ENCODE measurements around the gene DAPK2.

DAPK2 gene

DNA sequence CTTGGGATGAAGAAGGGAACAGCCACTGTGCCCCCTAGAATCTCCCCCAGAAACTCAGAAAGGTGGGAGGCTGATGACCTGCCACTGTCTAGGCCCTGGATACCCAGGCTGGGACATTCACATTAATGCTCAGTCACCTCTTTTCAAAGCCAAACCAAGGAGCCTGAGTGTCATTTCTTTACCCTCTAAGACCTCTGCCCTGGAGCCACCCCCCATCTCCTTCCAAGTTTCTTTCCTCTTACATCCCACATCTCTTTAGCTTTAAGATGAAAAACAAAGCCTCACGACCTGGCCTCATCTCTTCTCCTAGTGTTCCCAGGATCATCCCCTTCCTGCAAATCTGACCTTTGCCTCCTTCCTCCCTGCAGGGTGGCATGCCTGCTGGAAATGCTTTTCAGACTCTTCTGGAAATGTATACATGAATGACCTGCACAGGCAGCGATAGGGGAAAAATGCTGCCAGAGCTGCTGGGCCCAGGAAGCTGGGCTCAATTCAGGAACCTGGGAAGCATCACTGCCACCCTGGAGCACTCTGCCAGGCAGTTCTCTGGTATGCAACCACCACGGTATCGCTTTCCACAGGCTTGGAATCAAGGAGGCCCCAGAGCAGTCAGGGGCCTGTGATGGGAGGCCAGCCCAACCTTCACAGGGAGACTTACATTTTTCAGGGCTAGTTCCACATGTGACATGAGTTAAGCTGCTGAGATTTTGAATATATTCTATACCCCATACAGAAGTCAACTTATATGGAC lies 67.6 kb downstream of the DAPK2 start:
- CTCF ChIA-PET = interaction anchor here (2.3 kb wide), 1 partner anchor 33 kb away, joined by 7 read pairs; no protein-coding TSS in a partner anchor
- H3K27ac Mint-ChIP-seq = no peak overlapping the region
- no peaks in the 10 kb centered on the region for H3K9me3 Mint-ChIP-seq

DNA sequence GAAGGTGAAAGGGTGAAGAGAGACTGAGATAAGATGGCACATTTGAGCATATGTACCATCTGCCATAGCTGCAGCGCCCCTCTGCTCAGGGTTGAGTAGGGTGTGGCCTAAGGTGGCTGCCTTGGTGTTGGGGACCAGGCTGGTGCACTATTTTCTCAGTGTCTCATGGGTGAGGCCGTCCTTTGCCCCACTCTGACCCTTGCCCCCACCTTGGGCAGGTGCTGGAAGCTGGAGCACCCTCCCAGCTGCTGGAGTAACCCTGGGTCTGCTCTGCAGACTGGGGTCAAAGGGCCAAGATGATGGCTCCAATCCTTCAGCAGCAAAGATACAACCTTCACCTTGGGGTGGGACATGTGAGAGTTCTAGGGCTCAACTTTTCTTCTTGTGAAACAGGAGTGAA lies 69.2 kb downstream of the DAPK2 start:
- H3K36me3 Mint-ChIP-seq = no peaks in the 10 kb centered on the region
- CTCF ChIA-PET = interaction anchor here (0.9 to 2.3 kb wide), 2 partner anchors 9 to 32 kb away, joined by 3 to 7 read pairs; no protein-coding TSS in a partner anchor
- H3K4me1 Mint-ChIP-seq = no peaks in the 10 kb centered on the region
- no peak overlapping the region for H3K27ac Mint-ChIP-seq
- H3K9me3 Mint-ChIP-seq = no peaks in the 10 kb centered on the region
- H3K4me3 Mint-ChIP-seq = no peak overlapping the region
- no peak for DNase-seq
- peaks cover 9% of the 10 kb centered on the region for H3K27me3 Mint-ChIP-seq

More for the DNA sequence above, 67.6 kb downstream of the DAPK2 start:
- H3K36me3 Mint-ChIP-seq = no peaks in the 10 kb centered on the region
- H3K4me1 Mint-ChIP-seq = no peaks in the 10 kb centered on the region
- DNase-seq = no peak
- H3K27me3 Mint-ChIP-seq = peaks cover 17% of the 10 kb centered on the region
- no peak overlapping the region for H3K4me3 Mint-ChIP-seq

DNA sequence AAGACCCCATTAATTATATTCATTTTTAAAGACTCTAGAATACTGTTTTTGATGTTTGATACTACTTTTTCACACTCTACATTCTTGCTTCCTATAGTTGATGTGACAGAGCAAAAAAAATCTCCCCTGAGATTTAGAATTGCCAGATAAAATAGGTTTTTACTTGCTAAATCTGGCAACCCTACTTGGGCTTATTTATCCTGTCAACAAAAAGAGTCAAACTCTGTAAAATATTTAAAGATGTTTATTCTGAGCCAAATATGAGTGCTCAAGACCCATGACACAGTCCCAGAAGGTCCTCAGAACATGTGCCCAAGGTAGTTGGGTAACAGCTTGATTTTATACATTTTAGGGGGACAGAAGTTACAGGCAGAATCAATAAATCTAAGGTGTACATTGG lies 72.3 kb downstream of the DAPK2 start:
- CTCF ChIA-PET = no interaction called here

DNA sequence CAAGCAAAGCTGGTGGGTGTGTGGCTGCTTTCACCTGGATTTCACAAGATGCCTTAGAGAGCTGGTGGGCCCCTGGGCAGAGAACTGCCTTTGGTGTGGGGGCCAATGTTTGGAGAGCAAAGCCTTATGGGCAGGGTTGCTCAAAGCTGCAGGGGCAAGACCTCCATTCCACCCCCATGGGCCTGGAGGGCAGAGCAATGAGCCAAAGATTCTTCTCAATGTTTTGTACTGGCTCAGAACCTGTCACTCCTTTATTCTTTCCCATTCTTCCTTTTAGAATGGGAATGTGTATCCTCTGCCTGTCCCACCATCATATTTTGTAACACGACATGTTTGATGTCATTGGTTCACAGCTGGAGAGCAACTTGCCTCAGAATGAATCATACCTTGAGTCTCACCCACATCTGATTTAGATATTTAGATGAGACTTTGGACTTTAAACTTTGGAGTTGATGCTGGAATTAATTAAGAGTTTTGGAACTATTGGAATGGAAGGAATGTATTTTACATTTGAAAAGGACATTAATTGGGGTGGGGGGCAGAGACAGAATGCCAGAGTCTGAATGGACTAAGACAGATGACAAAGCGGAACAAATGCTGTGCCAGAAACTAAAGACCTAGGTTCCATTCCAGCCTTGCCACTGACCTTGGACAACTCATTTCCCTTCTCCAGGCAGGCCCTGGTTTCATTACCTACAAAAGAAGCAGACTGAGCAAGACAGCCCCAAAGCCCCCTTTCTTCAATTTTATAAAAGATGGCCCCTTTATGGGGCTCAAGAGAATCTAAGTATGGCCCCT lies 72.9 kb downstream of the DAPK2 start:
- H3K27me3 Mint-ChIP-seq = peaks cover under 1% of the 10 kb centered on the region
- peaks cover 32% of the 10 kb centered on the region for H3K4me1 Mint-ChIP-seq
- no peaks in the 10 kb centered on the region for H3K36me3 Mint-ChIP-seq
- H3K9me3 Mint-ChIP-seq = no peaks in the 10 kb centered on the region
- CTCF ChIA-PET = no interaction called here
- H3K4me3 Mint-ChIP-seq = no peak overlapping the region
- DNase-seq = no peak
- H3K27ac Mint-ChIP-seq = no peak overlapping the region

More for the DNA sequence above, 72.3 kb downstream of the DAPK2 start:
- Mint-ChIP-seq H3K4me3 (no peak overlapping the region), H3K9me3 (no peaks in the 10 kb centered on the region), H3K4me1 (peaks cover 26% of the 10 kb centered on the region), H3K27ac (no peak overlapping the region), H3K27me3 (peaks cover 6% of the 10 kb centered on the region), H3K36me3 (no peaks in the 10 kb centered on the region)
- DNase-seq = no peak

DNA sequence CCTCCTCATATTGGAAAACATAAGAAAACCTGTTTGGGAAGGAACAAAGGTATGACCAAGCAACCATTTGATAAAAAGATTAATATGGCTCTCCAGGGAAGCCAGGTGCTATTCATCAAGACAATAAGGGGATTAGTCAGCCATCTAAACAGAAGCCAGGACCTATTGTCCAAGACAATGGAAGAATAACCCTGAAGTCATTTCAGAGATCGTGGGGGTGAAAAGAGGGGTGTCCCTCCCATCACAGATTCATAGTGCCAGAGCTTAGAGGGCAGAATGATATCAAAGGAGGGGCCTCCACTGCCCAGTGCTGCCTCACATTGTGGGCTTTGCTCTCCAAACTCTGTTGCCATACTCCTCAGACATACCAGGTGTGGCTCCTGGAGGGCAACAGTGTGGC lies 73.5 kb downstream of the DAPK2 start:
- peaks cover 38% of the 10 kb centered on the region for H3K4me1 Mint-ChIP-seq
- H3K9me3 Mint-ChIP-seq = no peaks in the 10 kb centered on the region

DNA sequence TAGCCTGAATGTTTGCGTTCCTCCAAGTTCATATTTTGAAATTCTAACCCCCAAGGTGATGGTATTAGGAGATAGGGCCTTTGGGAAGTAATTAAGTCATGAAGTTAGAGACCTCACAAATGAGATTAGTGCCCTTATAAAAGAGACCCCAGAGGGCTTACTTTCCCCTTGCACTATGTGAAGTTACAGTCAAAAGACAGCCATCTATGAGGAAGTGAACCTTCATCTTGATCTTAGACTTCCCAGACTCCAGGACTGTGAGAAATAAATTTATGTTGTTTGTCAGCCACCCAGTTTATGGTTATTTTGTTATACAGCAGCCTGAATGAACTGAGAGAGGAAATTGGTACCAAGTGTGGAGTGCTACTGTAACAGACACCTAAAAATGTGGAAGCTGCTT lies 74.4 kb downstream of the DAPK2 start:
- Mint-ChIP-seq H3K27me3 (no peaks in the 10 kb centered on the region), H3K4me3 (no peak overlapping the region), H3K36me3 (no peaks in the 10 kb centered on the region), H3K27ac (no peak overlapping the region), H3K4me1 (peaks cover 41% of the 10 kb centered on the region), H3K9me3 (no peaks in the 10 kb centered on the region)
- CTCF ChIA-PET = interaction anchor here (0.9 to 4.5 kb wide), 4 partner anchors 26 to 76 kb away, joined by 4 to 38 read pairs (median 12); no protein-coding TSS in a partner anchor
- DNase-seq = no peak

More for the DNA sequence above, 73.5 kb downstream of the DAPK2 start:
- H3K27me3 Mint-ChIP-seq = no peaks in the 10 kb centered on the region
- no peaks in the 10 kb centered on the region for H3K36me3 Mint-ChIP-seq
- CTCF ChIA-PET = interaction anchor here (0.9 kb wide), 1 partner anchor 27 kb away, joined by 4 read pairs; no protein-coding TSS in a partner anchor
- no peak overlapping the region for H3K4me3 Mint-ChIP-seq
- no peak for DNase-seq
- H3K27ac Mint-ChIP-seq = no peak overlapping the region

DNA sequence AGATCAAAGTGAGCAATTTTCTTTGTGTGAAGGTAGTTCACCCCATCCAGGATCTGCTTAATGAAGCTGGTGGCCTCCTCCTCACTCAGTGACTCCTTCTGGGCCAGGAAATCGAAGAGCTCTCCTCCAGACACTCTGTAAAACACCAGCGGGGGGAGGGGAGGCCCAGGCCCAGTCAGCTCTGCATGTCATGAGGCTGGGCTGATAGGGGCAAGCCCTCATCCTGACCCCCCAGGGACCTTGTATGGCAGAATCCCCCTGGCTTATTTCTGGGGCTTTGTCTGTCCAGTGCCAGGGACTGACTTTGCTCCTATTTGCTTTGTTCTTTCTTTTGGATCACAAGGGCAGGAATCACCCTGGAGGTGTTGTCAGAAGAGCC lies 74.9 kb downstream of the DAPK2 start:
- CTCF ChIA-PET = interaction anchor here (0.7 to 4.5 kb wide), 4 partner anchors 26 to 94 kb away, joined by 4 to 38 read pairs (median 12); no protein-coding TSS in a partner anchor
- Mint-ChIP-seq H3K9me3 (no peaks in the 10 kb centered on the region), H3K4me1 (peaks cover 41% of the 10 kb centered on the region), H3K27ac (peak overlapping the region; percentile 95), H3K36me3 (no peaks in the 10 kb centered on the region), H3K4me3 (peak overlapping the region; percentile 27), H3K27me3 (no peaks in the 10 kb centered on the region)
- peak; percentile 62 for DNase-seq

DNA sequence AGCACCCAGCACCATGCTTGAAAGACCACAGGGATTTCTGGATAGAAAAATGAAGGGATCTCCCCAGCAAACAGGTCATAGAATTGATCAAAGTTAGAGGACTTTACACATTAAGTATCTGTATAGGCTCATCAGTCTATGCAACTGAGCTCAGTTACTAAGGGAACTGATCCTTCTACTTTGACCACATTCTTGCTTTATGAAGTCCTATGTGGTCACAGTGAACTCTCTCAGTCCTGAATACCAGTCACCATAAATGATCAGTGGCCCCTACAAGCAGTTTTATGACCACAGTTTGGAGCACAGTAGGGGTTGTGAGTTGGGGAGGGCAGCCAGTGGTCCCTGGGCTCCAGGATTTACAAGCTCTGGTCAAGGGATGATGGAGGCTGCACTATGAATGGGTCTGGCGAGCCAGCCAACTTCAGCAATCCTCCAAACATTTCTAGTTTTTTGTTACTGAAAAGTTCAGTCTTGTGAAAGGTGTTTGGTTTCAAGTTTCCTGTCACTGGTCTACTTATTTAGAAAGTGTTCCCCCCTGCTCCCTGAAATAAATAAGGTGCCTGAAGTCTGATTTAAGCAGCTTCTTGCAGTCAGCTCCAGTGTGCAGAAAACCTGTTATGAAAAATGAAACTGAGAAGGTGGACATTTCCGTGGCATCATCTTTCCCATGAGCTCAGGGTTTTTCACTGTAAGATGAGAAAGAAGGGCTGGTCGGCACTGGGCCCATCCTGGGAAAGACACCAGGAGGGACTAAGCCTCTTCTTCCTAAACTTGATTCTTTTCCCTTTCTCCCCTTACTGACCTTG lies 75.5 kb downstream of the DAPK2 start:
- Mint-ChIP-seq H3K27ac (peak overlapping the region; percentile 95), H3K27me3 (peaks cover 5% of the 10 kb centered on the region), H3K4me1 (peaks cover 41% of the 10 kb centered on the region), H3K4me3 (peak overlapping the region; percentile 27), H3K36me3 (no peaks in the 10 kb centered on the region), H3K9me3 (no peaks in the 10 kb centered on the region)
- CTCF ChIA-PET = interaction anchor here (0.7 to 4.5 kb wide), 6 partner anchors 12 to 95 kb away, joined by 3 to 38 read pairs (median 4); no protein-coding TSS in a partner anchor
- DNase-seq = peak; percentile 36

DNA sequence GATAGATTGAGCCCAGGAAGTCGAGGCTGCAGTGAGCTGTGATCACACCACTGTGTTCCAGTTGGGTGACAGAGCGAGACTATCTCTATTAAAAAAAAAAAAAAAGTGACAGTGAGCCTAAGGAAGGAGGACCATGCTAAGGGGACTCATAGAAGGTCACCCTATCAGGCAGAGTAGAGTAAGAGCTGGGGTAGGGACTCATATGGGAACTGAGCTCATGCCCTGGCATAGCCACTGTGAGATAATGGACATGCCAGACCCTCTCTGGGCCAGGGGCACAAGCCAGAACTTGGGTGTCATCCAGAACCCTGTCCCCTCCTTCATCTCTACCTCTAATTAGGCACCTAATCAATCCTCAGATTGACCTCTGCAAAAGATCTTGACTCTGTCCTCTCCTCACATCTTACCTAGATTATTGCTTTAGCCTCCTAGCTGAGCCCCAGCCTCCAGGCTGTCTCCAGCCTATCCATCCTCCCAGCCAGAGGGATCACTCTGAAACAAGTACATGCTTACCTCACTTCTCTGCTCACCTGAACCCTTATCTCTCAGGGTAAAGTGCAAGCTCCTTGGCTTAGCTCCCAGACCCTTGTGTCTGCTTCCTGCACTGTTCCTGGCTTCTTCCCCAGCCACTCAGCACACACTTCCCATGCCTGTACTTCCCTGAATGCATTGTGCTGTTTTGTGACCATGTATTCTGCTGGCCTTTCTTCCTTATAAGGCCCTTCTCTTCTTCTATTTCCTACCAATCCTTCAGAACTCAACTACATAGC lies 76.4 kb downstream of the DAPK2 start:
- Mint-ChIP-seq H3K4me3 (no peak overlapping the region), H3K4me1 (peaks cover 41% of the 10 kb centered on the region), H3K27me3 (peaks cover 6% of the 10 kb centered on the region), H3K27ac (no peak overlapping the region), H3K36me3 (no peaks in the 10 kb centered on the region), H3K9me3 (no peaks in the 10 kb centered on the region)
- no peak for DNase-seq
- CTCF ChIA-PET = interaction anchor here (0.6 to 4.5 kb wide), 7 partner anchors 13 to 77 kb away, joined by 3 to 38 read pairs (median 3); no protein-coding TSS in a partner anchor

DNA sequence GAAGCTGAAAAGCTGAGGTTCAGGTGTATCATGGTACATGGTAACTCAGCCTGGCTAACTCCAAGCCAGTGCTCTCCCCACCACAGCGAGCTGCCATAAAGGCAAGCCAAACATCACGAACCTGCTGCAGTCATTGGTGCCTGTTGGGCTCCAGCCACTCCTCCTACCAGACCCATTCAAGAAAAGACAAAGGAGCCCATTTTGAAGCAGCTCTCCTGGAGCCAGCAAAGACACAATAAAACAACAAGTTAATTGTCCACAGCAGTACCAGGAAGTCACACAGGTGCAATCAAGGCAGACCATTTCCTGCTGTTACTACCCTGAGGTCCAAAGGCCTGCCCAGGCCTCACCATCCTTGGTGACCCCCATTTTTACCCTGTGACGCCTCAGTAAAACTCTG lies 77.6 kb downstream of the DAPK2 start:
- no peak overlapping the region for H3K27ac Mint-ChIP-seq
- H3K9me3 Mint-ChIP-seq = no peaks in the 10 kb centered on the region
- CTCF ChIA-PET = interaction anchor here (0.8 to 4.5 kb wide), 9 partner anchors 9 to 359 kb away, joined by 3 to 38 read pairs (median 3); no protein-coding TSS in a partner anchor
- H3K27me3 Mint-ChIP-seq = peaks cover 6% of the 10 kb centered on the region
- DNase-seq = no peak
- H3K4me1 Mint-ChIP-seq = peaks cover 41% of the 10 kb centered on the region
- H3K36me3 Mint-ChIP-seq = peaks cover 2% of the 10 kb centered on the region
- no peak overlapping the region for H3K4me3 Mint-ChIP-seq

DNA sequence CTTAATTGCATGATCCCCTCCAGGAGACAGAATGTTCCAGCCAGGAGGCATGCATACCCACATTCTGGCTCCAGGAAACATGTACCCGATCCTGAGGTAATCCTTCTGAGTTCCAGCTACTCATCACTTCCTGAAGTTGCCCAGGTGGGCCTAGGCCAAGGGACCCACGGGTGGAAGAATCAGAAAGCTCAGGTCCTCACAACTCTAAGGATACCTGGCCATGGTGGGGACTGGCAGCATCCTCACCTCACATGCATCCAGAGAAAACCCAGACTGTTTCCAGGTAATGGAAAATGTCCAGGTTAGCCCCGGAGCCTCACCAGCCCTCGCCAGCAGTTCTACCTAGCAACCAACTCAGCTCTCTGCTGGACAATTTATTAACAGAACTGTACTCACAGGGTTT lies 78.2 kb downstream of the DAPK2 start:
- DNase-seq = no peak
- Mint-ChIP-seq H3K4me3 (no peak overlapping the region), H3K27ac (no peak overlapping the region), H3K4me1 (peaks cover 41% of the 10 kb centered on the region), H3K9me3 (no peaks in the 10 kb centered on the region), H3K36me3 (peaks cover 2% of the 10 kb centered on the region), H3K27me3 (peaks cover 10% of the 10 kb centered on the region)
- CTCF ChIA-PET = interaction anchor here (0.8 to 4.5 kb wide), 9 partner anchors 9 to 358 kb away, joined by 3 to 38 read pairs (median 3); no protein-coding TSS in a partner anchor

DNA sequence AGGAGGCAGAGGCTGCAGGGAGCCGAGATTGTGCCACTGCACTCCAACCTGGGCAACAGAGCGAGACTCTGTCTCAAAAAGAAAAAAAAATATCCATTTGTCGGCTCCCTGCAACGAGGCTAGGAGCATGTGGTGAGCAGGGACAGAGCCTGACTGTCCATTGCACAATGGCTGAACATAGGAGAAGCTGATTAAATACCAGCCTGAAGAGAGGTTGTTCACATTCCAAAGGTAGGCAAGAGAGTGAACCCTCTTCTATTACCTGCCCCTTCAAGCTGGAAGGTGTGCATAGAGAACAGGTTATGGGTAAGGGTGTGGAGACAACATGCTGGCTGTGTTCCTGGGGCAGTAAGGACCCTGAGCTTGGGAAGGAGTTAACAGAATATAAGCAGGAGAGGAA lies 78.7 kb downstream of the DAPK2 start:
- Mint-ChIP-seq H3K9me3 (no peaks in the 10 kb centered on the region), H3K27ac (no peak overlapping the region), H3K27me3 (peaks cover 15% of the 10 kb centered on the region), H3K4me3 (no peak overlapping the region), H3K4me1 (peaks cover 41% of the 10 kb centered on the region), H3K36me3 (peaks cover 2% of the 10 kb centered on the region)
- DNase-seq = no peak
- CTCF ChIA-PET = interaction anchor here (0.8 to 4.5 kb wide), 7 partner anchors 13 to 358 kb away, joined by 3 to 38 read pairs (median 3); no protein-coding TSS in a partner anchor
